ENCODE data around the gene TCF3.
A peak's percentile ranks its signal among the peaks of the same experiment; 100 is the strongest.

Gene TCF3

DNA sequence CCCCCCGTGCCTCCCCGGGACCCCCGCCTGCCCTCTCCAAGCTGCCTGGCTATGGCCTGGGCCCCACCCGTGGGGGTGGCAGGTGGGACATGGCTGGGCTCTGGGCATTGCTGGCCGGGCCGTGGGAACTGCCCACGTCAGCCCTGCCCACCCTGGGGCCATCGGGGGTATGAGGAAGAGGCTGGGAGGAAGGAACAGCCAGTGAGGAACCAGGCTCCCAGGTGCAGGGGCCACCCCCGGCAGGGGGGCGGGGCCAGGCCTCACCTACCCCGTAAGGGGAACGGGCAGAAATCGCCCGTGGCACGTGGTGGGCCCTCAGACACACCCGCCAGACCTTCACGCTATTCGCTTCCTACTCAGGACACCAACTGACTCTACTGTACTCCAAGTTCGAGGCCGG, 22.4 kb downstream of the TCF3 start:
- DNase-seq (ENCODE audit: low spot score): no peak

DNA sequence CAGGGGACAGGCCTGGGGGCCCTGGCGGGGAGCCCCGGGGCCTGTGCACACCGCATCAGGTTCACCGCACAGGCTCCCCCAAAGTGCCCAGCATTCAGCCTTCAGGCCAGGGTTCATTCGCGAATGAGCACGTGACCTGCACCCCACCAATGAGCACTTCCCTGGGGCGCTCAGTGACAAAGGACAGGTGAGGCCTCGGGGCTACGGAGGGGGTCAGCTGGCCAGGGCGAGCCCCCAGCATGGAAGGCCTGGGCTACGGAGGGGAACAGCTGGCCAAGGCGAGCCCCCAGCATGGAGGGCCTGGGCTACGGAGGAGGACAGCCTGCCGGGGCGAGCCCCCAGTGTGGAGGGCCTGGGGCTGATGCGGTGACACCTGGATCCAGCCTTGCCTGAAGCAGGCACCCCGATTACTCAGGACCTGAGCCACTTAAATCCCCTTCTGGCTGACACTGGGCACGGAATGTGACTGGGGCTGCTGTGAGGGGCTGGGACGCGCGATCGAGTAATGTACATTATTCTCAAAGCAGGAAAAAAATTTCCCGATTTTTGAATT, 23.1 kb downstream of the TCF3 start:
- no peak for DNase-seq (ENCODE audit: low spot score)

DNA sequence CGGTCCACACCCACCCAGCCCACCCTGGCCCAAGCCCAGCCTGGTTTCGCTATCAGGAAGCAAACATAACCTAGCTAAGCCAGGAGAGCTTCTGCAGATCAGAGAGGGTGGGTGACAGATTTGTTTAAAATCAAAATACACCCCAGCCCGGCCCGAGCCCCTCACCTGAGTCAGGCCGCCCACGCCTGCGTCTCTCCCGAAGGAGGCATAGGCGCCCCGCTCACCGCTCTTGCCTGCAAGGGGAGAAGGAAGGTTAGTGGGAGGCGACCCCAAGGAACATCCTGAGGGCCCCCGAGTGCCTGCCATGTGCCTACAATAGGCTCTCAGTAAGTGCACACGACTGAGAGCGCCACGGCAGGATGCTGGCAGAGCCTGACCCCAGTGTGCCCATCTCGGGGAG, 25.2 kb downstream of the TCF3 start:
- no peak for DNase-seq (ENCODE audit: low spot score)

DNA sequence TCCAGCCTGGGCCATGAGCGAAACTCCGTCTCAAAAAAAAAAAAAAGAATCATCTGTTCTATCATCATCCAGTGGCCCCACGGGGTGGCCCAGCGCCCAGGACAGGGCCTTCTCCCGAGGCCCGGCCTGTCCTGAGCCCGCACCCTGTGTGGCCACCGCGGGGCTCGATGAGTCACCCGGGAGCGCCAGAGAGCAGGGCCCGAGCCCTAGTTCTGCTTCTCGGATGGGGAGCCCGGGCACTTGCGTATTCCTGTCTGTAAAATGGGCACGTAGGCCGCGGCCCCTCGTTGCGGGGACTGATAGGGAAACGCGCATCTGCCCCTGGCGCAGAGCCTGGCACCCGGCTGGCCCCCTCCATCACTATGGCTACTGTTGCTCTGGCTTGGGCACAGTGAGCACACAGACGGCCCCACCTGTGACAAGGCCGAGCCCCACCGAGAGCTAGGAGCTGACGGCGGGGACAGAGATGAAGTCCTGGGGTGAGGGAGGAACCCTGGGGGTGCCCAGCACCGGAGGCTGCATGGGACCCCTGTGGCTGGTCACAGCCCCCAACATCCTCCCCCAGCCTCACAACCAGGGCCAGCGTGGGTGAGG, 25.9 kb downstream of the TCF3 start:
- DNase-seq (ENCODE audit: low spot score): no peak

DNA sequence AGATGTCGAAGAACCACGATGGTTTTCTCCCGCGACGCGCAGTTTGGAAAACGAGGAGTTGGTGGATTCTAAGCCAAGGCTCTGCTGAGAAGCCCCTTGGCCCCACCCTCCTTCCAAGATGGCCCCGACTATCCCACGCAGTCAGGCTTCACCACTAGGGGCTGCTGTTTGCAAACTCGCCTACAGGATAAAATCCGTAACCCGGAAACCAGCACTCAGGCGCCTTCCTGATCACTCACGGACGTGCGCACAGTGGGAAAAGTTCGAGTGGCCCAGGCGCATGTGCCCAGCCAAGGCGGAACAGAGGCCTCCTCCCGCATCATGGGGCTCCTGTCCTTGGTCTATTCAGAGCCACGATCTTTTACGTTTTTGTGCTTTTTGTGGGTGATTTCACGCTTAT, 28.0 kb downstream of the TCF3 start:
- peak; percentile 33 for DNase-seq (ENCODE audit: low spot score)

DNA sequence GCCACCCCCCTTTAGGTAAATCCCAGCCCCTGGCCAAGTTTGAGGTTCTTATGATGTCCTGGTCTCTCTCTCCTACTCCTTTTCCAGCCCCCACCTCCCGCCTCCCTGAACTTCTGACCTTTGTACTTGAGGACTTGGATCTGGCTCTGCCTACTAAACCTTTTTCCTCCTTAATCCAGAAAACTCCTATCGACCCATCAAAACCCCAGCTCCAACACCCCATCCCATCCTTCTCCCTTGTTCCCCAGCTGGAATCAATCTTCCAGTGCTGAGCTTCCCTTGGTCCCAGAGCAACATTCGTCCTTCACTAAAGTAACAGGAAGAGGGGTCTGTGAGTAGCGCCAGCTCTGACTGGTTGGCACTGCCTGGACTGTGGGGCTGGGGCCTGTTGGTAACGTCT, 29.9 kb downstream of the TCF3 start:
- DNase-seq (ENCODE audit: low spot score): no peak

DNA sequence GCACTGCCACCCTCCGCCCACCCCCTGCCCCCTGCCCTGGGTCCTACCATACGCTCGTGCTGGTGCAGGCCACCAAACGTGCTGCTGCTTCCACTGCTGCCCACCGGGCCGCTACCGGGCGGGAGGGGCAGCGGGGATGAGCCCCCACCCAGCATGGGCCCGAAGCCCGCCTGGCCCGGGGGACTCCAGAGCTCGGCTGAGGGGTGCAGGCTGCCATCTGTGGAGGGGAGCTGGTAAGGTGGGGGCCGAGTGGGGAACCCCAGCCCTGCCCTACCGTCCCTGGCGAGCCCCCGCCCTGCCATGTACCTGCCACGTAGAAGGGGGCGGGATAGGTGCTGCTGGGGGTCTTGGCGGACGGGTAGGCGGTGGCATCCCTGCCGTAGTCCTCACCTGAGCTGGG, 30.4 kb downstream of the TCF3 start:
- no peak for DNase-seq (ENCODE audit: low spot score)

DNA sequence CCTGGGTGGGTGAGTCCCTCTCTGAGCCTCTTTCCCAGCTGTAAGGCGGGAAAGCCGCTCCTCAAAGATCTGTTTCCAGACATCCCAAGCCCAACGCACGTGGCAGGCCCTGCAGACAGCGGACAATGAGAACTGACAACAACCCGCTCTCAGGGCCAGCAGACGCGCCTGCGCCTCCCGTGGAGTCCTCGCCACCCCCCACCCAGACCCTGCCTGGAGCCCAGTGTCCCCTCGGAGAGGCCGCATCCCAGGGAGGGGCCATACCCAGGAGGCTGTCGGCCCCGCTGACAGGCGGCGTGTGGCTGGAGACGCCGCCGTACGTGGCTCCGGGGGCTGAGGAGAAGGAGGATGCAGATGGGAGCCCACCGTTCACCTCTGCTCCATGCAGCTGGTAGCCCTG, 30.8 kb downstream of the TCF3 start:
- DNase-seq (ENCODE audit: low spot score): no peak

DNA sequence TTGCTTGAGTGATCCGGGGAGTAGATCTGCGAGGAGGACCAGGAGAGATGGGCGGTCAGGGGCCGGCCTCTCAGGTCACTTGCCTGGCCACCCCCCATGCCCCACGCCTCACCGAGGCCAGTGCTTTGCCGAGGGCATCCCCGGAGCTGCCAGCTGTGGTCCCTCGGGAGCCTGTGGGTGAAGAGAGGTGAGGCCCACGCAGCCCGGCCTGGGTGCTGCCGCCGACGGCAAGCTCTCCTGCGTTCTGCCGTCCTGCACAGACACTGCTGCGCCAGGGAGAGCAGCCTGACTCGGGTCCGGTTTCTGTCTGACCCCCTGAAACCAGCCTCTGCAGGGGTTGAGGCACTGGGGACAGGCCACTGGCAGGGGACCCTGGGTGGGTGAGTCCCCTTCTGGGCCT, 31.4 kb downstream of the TCF3 start:
- no peak for DNase-seq (ENCODE audit: low spot score)

DNA sequence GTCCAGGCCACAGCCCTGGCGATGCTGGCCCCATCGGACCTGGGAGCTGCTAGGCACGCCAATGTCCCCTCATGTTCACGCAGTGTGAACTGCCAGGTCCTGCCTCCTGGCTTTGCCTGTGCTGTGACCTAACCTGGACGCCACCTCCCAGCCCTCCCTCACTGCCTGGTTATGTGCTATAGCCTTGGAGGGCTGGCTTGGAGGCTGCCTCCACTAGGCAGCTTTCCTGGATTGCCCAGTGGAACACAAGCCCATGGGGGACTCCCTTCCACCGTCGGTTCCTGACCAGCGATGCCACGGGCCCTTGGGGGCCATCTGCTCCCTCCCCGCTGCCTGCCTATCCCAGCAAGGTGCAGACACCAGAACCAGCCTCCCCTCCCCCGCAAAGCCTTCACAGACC, 31.9 kb downstream of the TCF3 start:
- DNase-seq (ENCODE audit: low spot score): no peak

DNA sequence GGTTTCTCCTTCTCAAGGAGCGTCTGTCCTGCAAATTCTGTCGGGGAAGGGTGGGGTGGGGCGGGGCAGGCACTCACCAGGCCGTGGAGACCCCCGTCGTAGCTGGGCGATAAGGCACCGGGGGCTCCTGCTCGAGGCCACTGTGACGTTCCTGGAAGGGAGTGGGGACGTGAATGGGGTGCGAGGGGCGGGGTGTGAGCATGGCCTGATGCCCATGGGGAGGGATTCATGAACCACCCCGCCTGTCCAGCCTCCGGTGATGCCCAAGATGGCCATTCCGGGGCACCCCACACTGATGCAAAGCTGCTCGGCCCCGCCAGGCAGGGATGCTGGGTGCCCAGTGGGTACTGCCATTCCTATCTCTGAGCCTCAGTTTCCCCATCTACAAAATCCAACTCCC, 32.7 kb downstream of the TCF3 start:
- DNase-seq (ENCODE audit: low spot score): no peak

DNA sequence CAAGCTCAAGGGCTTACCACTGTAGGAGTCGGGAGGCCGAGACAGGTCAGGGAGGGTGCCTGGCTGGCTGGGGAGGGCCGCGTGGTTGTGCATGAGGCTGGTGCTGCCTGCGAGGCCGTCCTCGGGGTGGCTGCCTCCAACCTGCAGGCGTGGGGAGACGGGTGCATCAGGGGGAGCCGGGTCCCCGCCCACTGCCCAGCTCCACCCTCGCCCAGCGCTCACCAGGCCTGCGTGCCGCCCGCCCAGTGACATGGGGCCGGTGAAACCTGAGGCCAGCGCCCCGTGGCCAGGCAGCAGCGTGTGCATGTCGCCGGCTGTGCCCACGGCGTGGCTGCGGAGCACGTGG, 33.3 kb downstream of the TCF3 start:
- DNase-seq (ENCODE audit: low spot score): no peak

DNA sequence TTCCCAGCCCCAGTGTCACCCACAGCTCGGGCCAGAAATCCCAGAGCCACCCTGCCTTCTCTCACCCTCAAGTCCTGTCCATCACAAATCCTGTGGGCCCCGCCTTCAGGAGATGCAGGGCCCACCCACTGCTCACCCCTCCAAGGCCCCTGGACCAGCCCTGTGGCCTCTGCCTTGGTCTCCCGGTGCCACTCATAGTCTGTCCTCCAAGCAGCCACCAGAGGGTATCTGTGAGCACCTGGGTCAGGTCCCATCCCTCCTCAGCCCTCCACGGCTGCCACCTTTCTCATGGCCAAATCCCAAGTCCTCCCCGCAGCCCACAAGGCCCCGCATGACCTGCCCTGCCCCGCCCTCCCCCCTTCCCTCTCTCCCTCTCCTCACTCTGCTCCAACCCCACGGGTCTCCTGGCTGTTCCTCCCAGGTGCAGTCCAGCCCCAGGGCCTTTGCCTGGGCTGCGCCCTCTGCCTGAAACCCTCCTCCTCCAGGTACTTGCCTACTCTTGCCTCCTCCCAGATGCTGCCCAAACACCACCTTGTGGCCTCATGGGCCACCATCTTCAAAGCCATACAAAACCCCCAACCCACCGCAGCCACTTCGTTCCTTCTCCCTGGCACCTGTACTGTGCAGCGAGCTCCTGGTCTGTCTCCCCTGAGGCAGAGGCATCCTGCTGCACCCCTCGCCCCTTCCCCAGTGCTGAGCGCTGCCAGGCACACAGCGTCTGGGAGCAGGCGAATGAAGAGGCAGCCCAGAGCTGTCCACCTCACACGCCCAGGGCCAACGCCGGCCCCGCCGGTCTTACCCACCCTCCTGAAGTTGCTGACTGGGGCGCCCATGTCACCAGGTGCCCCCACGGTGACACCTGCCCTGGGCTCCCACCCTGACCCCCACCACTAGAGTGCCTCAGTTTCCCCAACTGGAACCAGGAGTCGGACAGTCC, 34.0 kb downstream of the TCF3 start:
- peak; percentile 12 for DNase-seq (ENCODE audit: low spot score)

DNA sequence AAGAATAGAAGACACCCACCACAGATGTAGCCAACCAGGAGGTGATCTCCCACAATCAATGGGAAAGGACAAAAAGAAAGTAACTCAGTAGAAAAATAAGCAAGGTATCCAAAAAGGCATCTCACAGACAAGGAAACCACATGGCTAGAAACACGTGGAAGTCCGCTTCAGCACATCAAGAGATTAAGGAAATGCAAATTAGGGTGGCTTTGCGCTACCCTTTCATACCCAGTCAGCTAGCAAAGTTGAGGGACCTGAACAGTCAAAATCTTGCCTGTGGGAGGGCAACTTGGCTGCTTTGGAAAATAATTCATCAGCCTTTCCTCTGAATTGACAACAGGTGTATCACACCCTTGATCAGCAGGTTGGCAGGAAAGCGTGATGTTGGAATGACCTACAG, 35.5 kb downstream of the TCF3 start:
- no peak for DNase-seq (ENCODE audit: low spot score)

DNA sequence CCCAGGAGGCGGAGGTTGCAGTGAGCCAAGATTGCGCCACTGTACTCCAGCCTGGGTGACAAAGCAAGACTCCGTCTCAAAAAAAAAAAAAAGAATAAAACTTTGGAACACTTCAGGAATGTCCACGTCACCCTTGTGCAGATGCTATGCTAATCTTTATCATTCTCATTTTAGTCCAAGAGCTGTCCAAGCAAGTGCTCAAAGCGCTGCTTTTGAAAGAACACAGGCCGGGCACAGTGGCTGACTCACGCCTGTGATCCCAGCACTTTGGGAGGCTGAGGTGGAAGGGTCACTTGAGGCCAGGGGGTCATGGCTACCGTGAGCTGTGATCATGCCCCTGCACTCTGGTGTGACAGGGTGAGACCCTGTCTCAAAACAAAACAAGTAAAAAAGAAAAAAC, 36.0 kb downstream of the TCF3 start:
- DNase-seq (ENCODE audit: low spot score): no peak

DNA sequence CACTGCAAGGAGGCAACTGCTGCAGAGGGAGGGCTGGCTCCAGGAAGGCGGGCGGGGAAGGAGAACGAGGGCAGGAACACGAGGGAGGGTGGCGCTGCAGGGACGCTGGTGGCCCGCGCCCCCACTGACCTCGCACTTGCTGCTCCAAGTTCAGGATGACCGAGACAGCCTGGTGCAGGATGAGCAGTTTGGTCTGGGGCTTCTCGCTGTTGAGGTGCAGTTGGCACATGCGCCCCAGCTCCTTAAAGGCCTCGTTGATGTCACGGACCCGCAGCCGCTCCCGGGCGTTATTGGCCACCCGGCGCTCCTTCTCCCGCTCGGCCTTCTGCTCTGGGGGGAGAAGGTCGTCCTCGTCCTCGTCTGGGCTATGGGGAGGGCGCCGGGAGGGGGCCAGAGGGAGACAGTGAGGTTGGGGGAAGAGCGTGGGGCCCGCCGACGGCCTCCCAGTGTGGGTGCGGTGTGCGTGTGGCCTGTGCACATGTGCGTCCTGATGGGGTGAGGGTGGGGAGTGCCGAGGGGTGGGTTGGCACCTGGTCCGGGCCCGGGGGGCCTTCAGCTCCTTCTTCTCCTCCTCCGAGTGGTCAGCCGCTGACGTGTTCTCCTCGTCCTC, 37.2 kb downstream of the TCF3 start:
- no peak for DNase-seq (ENCODE audit: low spot score)

DNA sequence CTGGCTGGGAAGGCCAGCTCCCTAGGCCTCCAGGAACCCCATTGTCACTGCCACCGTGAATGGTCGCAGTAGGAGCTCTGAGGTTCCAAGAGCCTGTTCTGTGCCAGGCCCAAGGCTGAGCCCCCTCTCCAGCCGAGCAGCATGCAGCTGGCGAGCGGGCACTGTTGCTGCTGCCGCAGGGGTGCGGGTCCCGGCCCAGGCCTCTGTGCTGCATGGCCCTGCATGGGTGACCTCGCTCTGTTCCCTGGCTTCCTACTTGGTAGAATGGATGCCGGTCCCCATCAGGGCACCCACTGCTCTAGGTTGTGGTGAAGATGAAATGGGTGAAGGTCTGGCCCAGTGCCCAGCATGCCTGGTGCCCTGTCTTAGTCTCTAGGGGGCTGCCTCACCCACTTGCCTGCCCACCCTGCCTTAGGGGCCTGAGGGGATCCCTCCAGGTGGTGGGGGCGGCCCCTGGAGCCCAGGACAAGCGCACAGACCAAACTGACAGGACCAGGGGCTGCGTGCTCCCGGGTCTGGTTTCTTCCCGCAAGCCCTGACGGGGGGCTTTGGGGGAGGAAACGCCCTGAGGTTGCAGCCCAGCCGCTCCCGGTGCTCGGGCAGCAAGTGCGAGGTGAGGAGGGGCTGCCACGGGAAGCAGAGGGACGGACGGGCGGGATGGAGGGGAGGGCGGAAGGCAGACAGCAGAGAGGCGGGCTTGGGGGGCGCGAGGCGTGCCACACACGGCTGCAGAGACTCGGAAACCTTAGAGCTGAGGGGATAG, 38.4 kb downstream of the TCF3 start:
- DNase-seq (ENCODE audit: low spot score): no peak

DNA sequence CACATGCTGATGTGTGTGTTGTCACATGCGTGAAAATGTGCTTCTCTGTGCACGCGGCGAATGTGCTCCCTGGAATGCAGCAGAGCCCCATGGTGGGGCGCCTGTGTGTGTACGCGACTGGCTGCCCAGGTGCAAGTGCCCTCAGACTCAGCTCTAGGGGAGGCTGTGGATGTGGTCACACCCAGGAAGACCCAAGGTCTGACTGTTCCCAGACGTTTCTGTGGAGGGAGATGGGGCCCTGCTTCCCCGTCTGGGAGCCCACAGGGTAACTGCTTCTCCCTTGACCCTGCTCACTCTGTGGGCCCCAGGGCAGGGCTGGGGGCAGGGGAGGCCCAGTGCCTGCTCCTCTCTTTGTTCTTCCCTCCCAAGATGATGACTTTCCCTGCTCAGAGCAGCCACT, 39.3 kb downstream of the TCF3 start:
- DNase-seq (ENCODE audit: low spot score): no peak

DNA sequence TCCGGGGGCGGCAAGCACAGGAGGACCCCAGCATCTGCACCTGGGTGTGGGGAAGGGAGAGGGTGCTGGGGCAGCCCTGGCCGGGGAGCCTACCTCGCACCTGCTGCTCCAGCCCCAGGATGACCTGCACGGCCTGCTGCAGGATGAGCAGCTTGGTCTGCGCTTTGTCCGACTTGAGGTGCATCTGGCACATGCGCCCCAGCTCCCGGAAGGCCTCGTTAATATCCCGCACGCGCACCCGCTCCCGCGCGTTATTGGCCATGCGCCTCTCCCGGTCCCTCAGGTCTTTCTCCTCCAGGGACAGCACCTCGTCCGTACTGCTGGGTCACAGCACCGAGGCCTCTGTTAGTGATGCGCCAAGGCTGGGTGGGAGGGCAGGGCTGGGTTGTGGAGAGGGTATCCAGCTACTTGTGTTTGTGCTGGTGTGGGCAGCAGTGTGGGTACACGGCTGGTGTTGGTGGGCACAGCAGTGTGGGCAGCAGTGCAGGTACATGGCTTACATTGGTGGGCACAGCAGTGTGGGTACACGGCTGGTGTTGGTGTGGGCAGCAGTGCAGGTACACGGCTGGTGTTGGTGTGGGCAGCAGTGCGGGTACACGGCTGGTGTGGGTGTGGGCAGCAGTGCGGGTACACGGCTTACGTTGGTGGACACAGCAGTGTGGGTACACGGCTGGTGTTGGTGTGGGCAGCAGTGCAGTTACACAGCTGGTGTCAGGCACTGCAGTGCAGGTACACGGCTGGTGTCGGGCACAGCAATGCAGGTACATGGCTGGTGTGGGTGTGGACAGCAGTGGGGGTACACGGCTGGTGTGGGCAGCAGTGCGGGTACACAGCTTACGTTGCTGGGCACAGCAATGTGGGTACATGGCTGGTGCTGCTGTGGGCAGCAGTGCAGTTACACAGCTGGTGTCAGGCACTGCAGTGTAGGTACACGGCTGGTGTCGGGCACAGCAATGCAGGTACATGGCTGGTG, 40.0 kb downstream of the TCF3 start:
- no peak for DNase-seq (ENCODE audit: low spot score)

DNA sequence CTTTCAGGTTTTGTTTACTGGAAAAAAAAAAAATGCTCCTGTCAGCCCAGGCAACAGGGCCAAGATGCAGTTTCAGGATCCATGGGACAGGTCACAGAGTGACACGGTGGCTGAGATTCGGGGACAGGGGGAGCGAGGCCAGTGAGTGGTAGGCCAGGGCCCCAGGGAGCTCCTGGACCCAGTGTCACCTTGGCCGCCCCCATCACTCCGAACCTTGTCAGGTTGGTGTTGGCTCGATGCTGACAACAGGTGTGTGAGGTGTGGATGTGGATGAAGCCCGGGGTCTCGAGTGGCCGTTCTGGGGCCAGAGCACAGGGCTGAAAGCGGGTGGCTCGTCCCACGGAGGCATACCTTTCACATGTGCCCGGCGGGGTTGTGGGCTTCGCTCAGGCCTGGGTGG, 41.1 kb downstream of the TCF3 start:
- DNase-seq (ENCODE audit: low spot score): no peak

DNA sequence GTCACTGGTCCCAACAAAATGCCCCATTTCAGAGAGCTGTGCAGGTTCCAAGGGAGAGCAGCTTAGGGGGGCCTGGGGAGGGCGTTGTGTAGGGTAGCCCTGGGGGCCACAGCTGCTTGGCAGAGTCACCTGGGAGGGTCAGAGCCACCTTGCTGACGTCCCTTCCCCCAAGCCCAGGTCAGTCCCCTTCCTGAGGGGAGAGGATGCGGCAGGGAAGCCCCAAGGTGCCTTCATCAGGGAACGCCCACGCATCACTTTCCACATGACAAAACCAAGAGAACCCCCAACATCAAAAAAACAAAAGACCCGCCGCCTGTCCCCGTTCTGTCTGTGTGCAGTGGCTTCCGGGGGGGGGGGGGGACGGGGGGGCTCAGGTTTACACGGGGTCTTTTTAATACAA, 41.8 kb downstream of the TCF3 start:
- no peak for DNase-seq (ENCODE audit: low spot score)

Data from CD4-positive, alpha-beta T cell treated with Interleukin-15 for 4 hours (primary cell).